OCI-LY7 (cell line): ENCODE measurements around the gene SYT7. TPM values are rescaled to one million over a fixed set of nuclear protein-coding genes. Genes with fewer than 3 reads are reported as not detected.

Experiments used
- BruUV-seq: library from RNA; stranded (reverse); fragments of 400-500 nt; replicated peaks from 2 replicates; lab custom pipeline; 2021; lab: Mats Ljungman, UMichigan
- CTCF ChIA-PET: fragments of 300-600 bp; sonication (Branson Sonifier 250); formaldehyde crosslinking; loops from one replicate; lab custom pipeline; 2022; ENCODE audit warnings: antibody characterized with exemption; ENCODE audit not compliant: unreplicated experiment; lab: Charles Lee
- POLR2A ChIA-PET: fragments of 300-600 bp; sonication (Branson Sonifier 250); formaldehyde crosslinking; loops from one replicate; lab custom pipeline; 2022; ENCODE audit warnings: antibody characterized with exemption; lab: Charles Lee
- DNase-seq: peaks from one replicate; pipeline ENCODE4 v3.0.0-alpha.2; 2015; ENCODE audit warnings: low spot score
- H2AFZ ChIP-seq: fragments of 200-600 bp; sonication (generic), shearing (Covaris generic); 2 replicates; pipeline ENCODE4 v1.6.1; 2014; ENCODE audit warnings: mild to moderate bottlenecking, antibody characterized with exemption, low read length, moderate library complexity
- H3K27ac ChIP-seq: fragments of 200-600 bp; sonication (generic); 2 replicates; pipeline ENCODE4 v1.5.1; 2014; ENCODE audit warnings: mixed run types, low read depth, mild to moderate bottlenecking, moderate library complexity, low read length, inconsistent platforms; ENCODE audit not compliant: poor library complexity, severe bottlenecking
- H3K36me3 ChIP-seq: fragments of 200-600 bp; sonication (generic); 2 replicates; pipeline ENCODE4 v1.6.1; 2014; ENCODE audit warnings: mild to moderate bottlenecking, antibody characterized with exemption, low read length, moderate library complexity, mixed read lengths; ENCODE audit not compliant: insufficient read depth
- H3K4me1 ChIP-seq: fragments of 200-600 bp; sonication (generic); 2 replicates; pipeline ENCODE4 v1.5.1; 2014; ENCODE audit warnings: mild to moderate bottlenecking, low read length; ENCODE audit not compliant: insufficient read depth, poor library complexity, severe bottlenecking
- H3K4me2 ChIP-seq: fragments of 200-600 bp; sonication (generic); 2 replicates; pipeline ENCODE4 v1.6.1; 2014; ENCODE audit warnings: mild to moderate bottlenecking, low read length
- H3K4me3 ChIP-seq: fragments of 200-600 bp; sonication (generic); 2 replicates; pipeline ENCODE4 v1.5.1; 2014; ENCODE audit warnings: mild to moderate bottlenecking, low read depth, low read length; ENCODE audit not compliant: poor library complexity, severe bottlenecking
- H3K79me2 ChIP-seq: fragments of 200-600 bp; sonication (generic); 2 replicates; pipeline ENCODE4 v1.6.1; 2016; ENCODE audit warnings: low read depth, mild to moderate bottlenecking, low read length, moderate library complexity, mixed read lengths; ENCODE audit not compliant: insufficient read depth
- H3K9me2 ChIP-seq: fragments of 200-600 bp; sonication (generic); 2 replicates; pipeline ENCODE4 v1.6.1; 2016; ENCODE audit warnings: mild to moderate bottlenecking, low read length, mixed read lengths; ENCODE audit not compliant: insufficient read depth
- H3K9me3 ChIP-seq: fragments of 200-600 bp; sonication (generic); 2 replicates; pipeline ENCODE4 v1.6.1; 2014; ENCODE audit warnings: mild to moderate bottlenecking, mixed run types, low read length, mixed read lengths
- H4K20me1 ChIP-seq: fragments of 200-600 bp; sonication (generic); 2 replicates; pipeline ENCODE4 v1.6.1; 2014; ENCODE audit warnings: mild to moderate bottlenecking, antibody characterized with exemption, low read length, moderate library complexity, mixed read lengths; ENCODE audit not compliant: insufficient read depth
- CTCF ChIP-seq: fragments of 200-600 bp; sonication (generic); conservative IDR thresholded peaks from 2 replicates; pipeline ENCODE4 v1.5.1; 2014; ENCODE audit warnings: mild to moderate bottlenecking, antibody characterized with exemption, low read length, moderate library complexity, mixed read lengths
- EZH2phosphoT487 ChIP-seq: fragments of 200-600 bp; sonication (generic); IDR thresholded peaks from 2 replicates; pipeline ENCODE4 v1.6.1; 2018; ENCODE audit warnings: low read depth, borderline replicate concordance, mild to moderate bottlenecking, mixed run types, antibody characterized with exemption, low read length, moderate library complexity, mixed read lengths
- intact Hi-C: fragments of 100-400 bp; cut with micrococcal nuclease; formaldehyde crosslinking; loops from one replicate; pipeline ENCODE4 v1.10.0; 2022; ENCODE audit not compliant: unreplicated experiment
- total RNA-seq, 2 experiments: library from RNA; depleted of rRNA in 1 of 2; stranded (reverse); fragments of >200 nt in 1 of 2; shearing (Covaris generic) in 1 of 2; gene quantifications; 2 replicates each; pipeline ENCODE4 v1.2.3, GENCODE V29; 2014 to 2022

The SYT7 gene
- total RNA-seq, 2 experiments from 2014 or later: not detected

GRCh38 chr11:61607920-61608599 is 27.2 kb upstream of the SYT7 start:
- Histone ChIP-seq H3K36me3 (no peaks in the 10 kb centered on the region), H4K20me1 (no peaks in the 10 kb centered on the region), H2AFZ (no peak overlapping the region), H3K27ac (no peak overlapping the region), H3K79me2 (no peaks in the 10 kb centered on the region), H3K4me3 (no peak overlapping the region), H3K4me2 (no peak overlapping the region), H3K9me3 (no peaks in the 10 kb centered on the region), H3K9me2 (no peaks in the 10 kb centered on the region), H3K4me1 (no peaks in the 10 kb centered on the region)
- POLR2A ChIA-PET: no interaction called here
- intact Hi-C loops: no loop called here
- CTCF ChIA-PET: no interaction called here
- DNase-seq: no peak
- no TSS peak for BruUV-seq
- TF ChIP-seq EZH2phosphoT487 (no peak), CTCF (no peak)

- BruUV-seq: no TSS peak
- Histone ChIP-seq H3K9me3 (no peaks in the 10 kb centered on the region), H3K79me2 (no peaks in the 10 kb centered on the region), H3K4me2 (no peak overlapping the region), H2AFZ (no peak overlapping the region), H3K9me2 (no peaks in the 10 kb centered on the region), H3K36me3 (no peaks in the 10 kb centered on the region), H3K4me3 (no peak overlapping the region), H3K4me1 (no peaks in the 10 kb centered on the region), H4K20me1 (no peaks in the 10 kb centered on the region), H3K27ac (no peak overlapping the region)
- ChIA-PET CTCF (no interaction called here), POLR2A (no interaction called here)
- intact Hi-C loops: no loop called here
- no peak for TF ChIP-seq EZH2phosphoT487
- TF ChIP-seq CTCF: no peak
- no peak for DNase-seq
Observed at GRCh38 chr11:61607426-61607825, 26.6 kb upstream of the SYT7 start.

- Histone ChIP-seq H3K36me3 (no peaks in the 10 kb centered on the region), H2AFZ (no peak overlapping the region)
Observed at GRCh38 chr11:61603667-61604066, 22.8 kb upstream of the SYT7 start.

More at GRCh38 chr11:61603667-61604066, 22.8 kb upstream of the SYT7 start:
- no peaks in the 10 kb centered on the region for H4K20me1 ChIP-seq
- CTCF ChIA-PET: no interaction called here
- no peaks in the 10 kb centered on the region for H3K9me3 ChIP-seq
- no peaks in the 10 kb centered on the region for H3K79me2 ChIP-seq
- no peak overlapping the region for H3K27ac ChIP-seq
- no peaks in the 10 kb centered on the region for H3K4me1 ChIP-seq
- no peak for DNase-seq
- no peak overlapping the region for H3K4me2 ChIP-seq
- POLR2A ChIA-PET: no interaction called here
- intact Hi-C loops: no loop called here
- TF ChIP-seq EZH2phosphoT487: no peak
- BruUV-seq: no TSS peak
- H3K9me2 ChIP-seq: no peaks in the 10 kb centered on the region
- no peak overlapping the region for H3K4me3 ChIP-seq
